Measurements from ENCODE around the gene RAD51B.

- TF ChIP-seq POLR2A (IDR thresholded peaks at IDR 0.05) (no peak), POLR2AphosphoS5 (IDR thresholded peaks at IDR 0.05) (no peak), CTCF (IDR thresholded peaks at IDR 0.05) (no peak), EP300 (IDR thresholded peaks at IDR 0.05) (no peak)
Observed at GRCh38 chr14:68440820-68441219, 621.2 kb downstream of the RAD51B start.
